ENCODE measurements around the gene ATXN7L3. TPM values are rescaled to one million over a fixed set of nuclear protein-coding genes. Genes with fewer than 3 reads are reported as not detected.

ATXN7L3 gene
- total RNA-seq, 4 donors from 2014 or later = 44.1 to 77.4 (median 52.3) TPM

DNA sequence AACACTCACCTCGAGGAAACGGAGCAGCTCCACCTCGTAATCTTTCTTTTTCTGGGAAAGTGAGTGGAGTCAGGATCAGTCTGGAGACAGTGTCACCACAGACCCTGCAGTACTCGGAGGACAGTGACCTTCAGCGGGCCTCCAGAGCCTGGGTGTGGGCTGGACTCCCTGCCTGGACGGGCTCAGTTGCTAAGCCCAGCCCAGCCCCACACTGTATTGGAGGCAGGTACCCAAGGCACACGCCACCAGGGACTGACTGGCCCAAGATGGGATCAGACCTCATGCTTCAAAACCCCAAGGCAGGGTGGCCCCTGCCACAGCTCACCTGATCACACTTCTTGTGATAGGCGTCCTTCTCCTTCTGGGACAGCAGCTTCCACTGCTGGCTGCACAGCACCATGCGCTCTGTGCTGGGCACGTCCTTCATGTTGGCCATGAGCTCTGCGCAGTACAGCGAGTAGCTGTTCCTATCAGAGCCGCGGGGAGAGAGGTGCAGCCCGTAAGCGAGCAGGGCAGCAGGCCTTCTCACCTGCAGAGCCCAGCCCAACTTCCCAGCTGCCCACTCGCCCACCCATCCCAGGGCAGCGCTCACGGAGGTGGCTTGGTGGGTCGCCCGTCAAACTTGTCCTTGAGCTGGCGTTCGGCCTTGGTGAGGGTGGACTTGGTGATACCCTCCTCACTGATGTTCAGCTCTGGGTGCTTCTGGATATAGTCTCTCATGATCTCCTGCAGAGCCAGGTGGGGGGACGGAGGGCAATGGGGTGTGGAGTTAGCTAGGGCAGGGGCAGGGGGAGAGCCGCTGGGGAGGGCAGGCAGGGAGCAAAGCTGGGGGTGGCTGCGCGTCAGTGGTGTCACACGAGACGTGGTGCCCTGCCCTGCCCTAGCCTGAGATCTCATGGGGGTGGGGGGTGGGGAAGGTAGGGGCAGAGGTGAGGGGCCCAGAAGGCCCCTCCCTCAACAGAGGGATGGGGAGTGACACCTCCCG, 11.9 kb upstream of the ATXN7L3 start:
- no peaks in the 10 kb centered on the region for H3K9me3 ChIP-seq
- no peak overlapping the region for H3K4me3 ChIP-seq
- DNase-seq = no peak
- H3K27ac ChIP-seq = peak overlapping the region in 1 of 4 donors; percentile 59
- H3K27me3 ChIP-seq = no peaks in the 10 kb centered on the region
- TF ChIP-seq EP300 (IDR thresholded peaks at IDR 0.05; ENCODE audit: low read depth) (no peak), POLR2AphosphoS5 (IDR thresholded peaks at IDR 0.05) (no peak)
- TF ChIP-seq, protein P1, sequence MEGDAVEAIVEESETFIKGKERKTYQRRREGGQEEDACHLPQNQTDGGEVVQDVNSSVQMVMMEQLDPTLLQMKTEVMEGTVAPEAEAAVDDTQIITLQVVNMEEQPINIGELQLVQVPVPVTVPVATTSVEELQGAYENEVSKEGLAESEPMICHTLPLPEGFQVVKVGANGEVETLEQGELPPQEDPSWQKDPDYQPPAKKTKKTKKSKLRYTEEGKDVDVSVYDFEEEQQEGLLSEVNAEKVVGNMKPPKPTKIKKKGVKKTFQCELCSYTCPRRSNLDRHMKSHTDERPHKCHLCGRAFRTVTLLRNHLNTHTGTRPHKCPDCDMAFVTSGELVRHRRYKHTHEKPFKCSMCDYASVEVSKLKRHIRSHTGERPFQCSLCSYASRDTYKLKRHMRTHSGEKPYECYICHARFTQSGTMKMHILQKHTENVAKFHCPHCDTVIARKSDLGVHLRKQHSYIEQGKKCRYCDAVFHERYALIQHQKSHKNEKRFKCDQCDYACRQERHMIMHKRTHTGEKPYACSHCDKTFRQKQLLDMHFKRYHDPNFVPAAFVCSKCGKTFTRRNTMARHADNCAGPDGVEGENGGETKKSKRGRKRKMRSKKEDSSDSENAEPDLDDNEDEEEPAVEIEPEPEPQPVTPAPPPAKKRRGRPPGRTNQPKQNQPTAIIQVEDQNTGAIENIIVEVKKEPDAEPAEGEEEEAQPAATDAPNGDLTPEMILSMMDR (IDR thresholded peaks at IDR 0.05) = no peak
- in situ Hi-C loops (cut with MboI; ENCODE audit: low pct_ligation_motif_present in 1 of 4, low pct_unique_long_range_greater_than_20kb in 1 of 4, low sequenced_read_pairs in 3 of 4) = loop anchor here in 2 of 4 donors (5.0 to 10.0 kb wide), 2 partner anchors 113 to 121 kb away; partner anchors contain the start of gene SLC25A39 (in 1 of the 2)
- intact Hi-C loops (cut with DNase I; ENCODE audit: low total_unique reads) = loop anchor here (2.0 kb wide), 1 partner anchor 119 kb away; no protein-coding TSS in a partner anchor
- peaks cover 0 to 37% (median 17%) of the 10 kb centered on the region in 4 donors for H3K36me3 ChIP-seq
- 87 to 92% methylated on average over 3 to 27 of the region's 30 CpGs for WGBS, 2 donors (ENCODE audit: low coverage in 1 of 2)
- H3K4me1 ChIP-seq = peaks cover 10 to 19% (median 15%) of the 10 kb centered on the region in 4 donors

DNA sequence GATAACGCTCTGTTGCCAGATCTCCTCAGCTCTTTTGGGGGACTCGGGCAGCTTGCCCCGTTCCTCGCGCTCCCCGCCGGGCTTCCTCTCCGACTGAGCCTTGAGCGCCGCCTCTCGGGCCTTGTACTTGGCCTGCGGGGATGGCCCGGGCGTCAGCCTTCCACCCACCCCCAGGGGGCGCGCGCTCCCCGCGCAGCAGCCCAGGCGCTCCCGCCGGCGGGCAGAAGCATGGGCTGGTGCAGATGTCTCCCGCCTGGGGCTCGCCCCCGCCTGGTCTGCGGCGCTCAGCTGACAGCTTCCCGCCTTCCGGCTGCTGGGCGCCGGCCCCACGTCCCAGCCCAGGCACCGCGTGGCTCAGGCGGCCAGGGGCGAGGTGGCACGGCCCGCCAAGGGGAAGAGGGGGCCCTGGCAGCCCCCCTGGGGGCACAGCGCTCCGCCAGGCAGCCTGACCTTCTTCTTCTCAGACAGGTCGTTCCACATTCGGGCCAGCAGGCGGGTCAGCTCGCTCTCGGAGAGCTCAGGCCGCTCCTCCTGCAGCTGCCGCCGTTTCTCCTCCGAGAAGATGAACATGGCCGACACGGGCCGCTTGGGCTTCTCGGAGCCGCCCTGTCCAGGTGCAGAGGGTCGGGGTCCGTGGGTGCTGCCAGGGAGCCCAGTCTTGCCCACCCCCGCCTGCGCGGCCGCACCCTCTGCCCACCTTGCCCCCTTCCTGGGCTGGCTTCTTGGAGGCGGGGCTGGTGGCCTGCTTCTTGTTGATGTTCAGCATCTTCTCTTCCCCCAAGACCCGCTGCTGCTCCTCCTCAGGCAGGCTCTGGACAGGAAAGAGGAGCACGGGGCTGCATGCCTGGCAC, 10.9 kb upstream of the ATXN7L3 start:
- H3K4me1 ChIP-seq = peaks cover 9 to 17% (median 13%) of the 10 kb centered on the region in 4 donors
- DNase-seq = peak; percentile 92
- no peaks in the 10 kb centered on the region for H3K9me3 ChIP-seq
- peak overlapping the region; percentile 25 to 69 (median 59) for H3K27ac ChIP-seq
- no peaks in the 10 kb centered on the region for H3K27me3 ChIP-seq
- WGBS, 2 donors (ENCODE audit: low coverage in 1 of 2) = 32% methylated on average over 46 of the region's 64 CpGs; no CpG with 5 or more reads in 1 of the 2 donors
- in situ Hi-C loops (cut with MboI; ENCODE audit: low pct_ligation_motif_present in 1 of 4, low pct_unique_long_range_greater_than_20kb in 1 of 4, low sequenced_read_pairs in 3 of 4) = loop anchor here in 2 of 4 donors (5.0 to 10.0 kb wide), 2 partner anchors 114 to 122 kb away; partner anchors contain the start of gene SLC25A39 (in 1 of the 2)
- TF ChIP-seq, protein P1 (IDR thresholded peaks at IDR 0.05) = peak; percentile 94 to 100 (median 99)
- TF ChIP-seq POLR2AphosphoS5 (IDR thresholded peaks at IDR 0.05) (peak; percentile 22 to 59 (median 57)), EP300 (IDR thresholded peaks at IDR 0.05; ENCODE audit: low read depth) (no peak), POLR2A (IDR thresholded peaks at IDR 0.05) (no peak)
- no peak overlapping the region for H3K4me3 ChIP-seq
- intact Hi-C loops (cut with DNase I; ENCODE audit: low total_unique reads) = loop anchor here (2.0 kb wide), 1 partner anchor 120 kb away; no protein-coding TSS in a partner anchor
- H3K36me3 ChIP-seq = peaks cover 0 to 29% (median 13%) of the 10 kb centered on the region in 4 donors

GRCh38 chr17:44209786-44210341, 10.2 kb upstream of the ATXN7L3 start:
- peaks cover 0 to 22% (median 11%) of the 10 kb centered on the region in 4 donors for H3K36me3 ChIP-seq
- DNase-seq = no peak
- no peak overlapping the region for H3K4me3 ChIP-seq
- WGBS, 2 donors (ENCODE audit: low coverage in 1 of 2) = 60% methylated on average over 1 to 11 of the region's 11 CpGs
- H3K27me3 ChIP-seq = no peaks in the 10 kb centered on the region
- no peaks in the 10 kb centered on the region for H3K9me3 ChIP-seq
- no peak for TF ChIP-seq POLR2AphosphoS5 (IDR thresholded peaks at IDR 0.05)
- TF ChIP-seq POLR2A (IDR thresholded peaks at IDR 0.05) = no peak
- H3K4me1 ChIP-seq = peaks cover 9 to 17% (median 13%) of the 10 kb centered on the region in 4 donors
- intact Hi-C loops (cut with DNase I; ENCODE audit: low total_unique reads) = loop anchor here (2.0 kb wide), 1 partner anchor 121 kb away; no protein-coding TSS in a partner anchor
- in situ Hi-C loops (cut with MboI; ENCODE audit: low pct_ligation_motif_present in 1 of 4, low pct_unique_long_range_greater_than_20kb in 1 of 4, low sequenced_read_pairs in 3 of 4) = loop anchor here in 2 of 4 donors (5.0 to 10.0 kb wide), 2 partner anchors 115 to 122 kb away; partner anchors contain the start of gene SLC25A39 (in 1 of the 2)
- peak overlapping the region; percentile 25 to 59 (median 56) for H3K27ac ChIP-seq

GRCh38 chr17:44207743-44208142, 8.1 kb upstream of the ATXN7L3 start:
- Histone ChIP-seq H3K4me3 (no peak overlapping the region), H3K27me3 (no peaks in the 10 kb centered on the region), H3K9me3 (no peaks in the 10 kb centered on the region), H3K4me1 (peaks cover 9 to 35% (median 13%) of the 10 kb centered on the region in 4 donors), H3K36me3 (peaks cover 0 to 21% (median 9%) of the 10 kb centered on the region in 4 donors), H3K27ac (no peak overlapping the region)
- intact Hi-C loops (cut with DNase I; ENCODE audit: low total_unique reads) = no loop called here
- TF ChIP-seq EP300 (IDR thresholded peaks at IDR 0.05; ENCODE audit: low read depth) (no peak), POLR2A (IDR thresholded peaks at IDR 0.05) (no peak), POLR2AphosphoS5 (IDR thresholded peaks at IDR 0.05) (no peak)
- TF ChIP-seq, protein P1 (IDR thresholded peaks at IDR 0.05) = no peak
- WGBS, 2 donors (ENCODE audit: low coverage in 1 of 2) = 87 to 100% methylated on average over 2 to 5 of the region's 5 CpGs
- in situ Hi-C loops (cut with MboI; ENCODE audit: low pct_ligation_motif_present in 1 of 4, low pct_unique_long_range_greater_than_20kb in 1 of 4, low sequenced_read_pairs in 3 of 4) = no loop called here
- no peak for DNase-seq
